NCI-H146 treated with DMSO at 0.1 percent for 48 hours (cell line): Measurements from ENCODE around the gene NFIB.

Source experiments
- DNase-seq: peaks from one replicate; lab custom pipeline; 2025; ENCODE audit not compliant: unreplicated experiment; lab: John Stamatoyannopoulos, UW

Gene NFIB

DNA sequence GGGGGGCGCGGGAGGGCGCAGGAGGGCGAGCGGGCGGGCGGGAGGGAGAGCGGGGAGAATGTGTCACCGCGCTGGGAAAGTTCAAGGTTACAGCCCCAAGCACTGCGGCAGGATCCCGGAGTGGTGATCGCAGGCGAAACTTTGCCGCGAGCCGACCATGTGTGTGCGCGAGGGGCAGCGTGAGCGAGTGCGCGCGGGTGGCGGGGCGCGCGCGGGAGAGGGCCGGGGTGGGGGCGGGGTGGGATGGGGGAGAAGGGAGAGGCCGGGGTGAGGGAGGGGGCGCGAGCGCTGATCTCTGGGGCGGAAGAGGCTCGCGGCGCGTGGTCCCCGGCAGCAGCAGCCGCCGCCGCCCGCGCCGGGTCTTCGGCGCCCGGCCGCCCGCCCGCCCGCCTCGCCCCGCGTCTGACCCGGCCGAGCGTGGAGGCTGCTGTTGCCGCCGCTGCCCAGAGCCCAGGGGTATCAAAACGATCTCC is at the start of gene NFIB:
NFIB (minus strand) TSS at position 191 of the 473 bp plus-strand sequence. CDS start 630 bp downstream, outside the sequence.
- peak; percentile 55 for DNase-seq

DNA sequence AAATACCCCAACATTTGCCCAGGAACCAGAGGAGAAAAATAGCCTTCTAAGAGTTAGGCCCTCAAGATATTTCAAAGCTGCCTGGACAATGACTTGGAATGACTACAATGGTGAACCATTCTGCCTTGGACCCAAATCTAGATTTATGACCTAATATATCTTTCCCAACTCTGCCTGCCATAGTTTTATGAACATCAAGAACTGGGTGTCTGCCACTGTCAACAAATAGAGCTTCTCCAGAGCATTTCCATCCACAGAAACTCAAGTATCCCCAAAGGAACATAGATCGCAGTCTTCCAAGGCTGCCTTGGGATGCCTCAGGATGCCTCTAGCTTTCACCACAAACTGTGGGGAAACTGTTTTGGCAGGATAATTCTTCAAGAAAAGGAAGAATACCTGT is 48.2 kb upstream of the NFIB start:
- DNase-seq, result no peak

DNA sequence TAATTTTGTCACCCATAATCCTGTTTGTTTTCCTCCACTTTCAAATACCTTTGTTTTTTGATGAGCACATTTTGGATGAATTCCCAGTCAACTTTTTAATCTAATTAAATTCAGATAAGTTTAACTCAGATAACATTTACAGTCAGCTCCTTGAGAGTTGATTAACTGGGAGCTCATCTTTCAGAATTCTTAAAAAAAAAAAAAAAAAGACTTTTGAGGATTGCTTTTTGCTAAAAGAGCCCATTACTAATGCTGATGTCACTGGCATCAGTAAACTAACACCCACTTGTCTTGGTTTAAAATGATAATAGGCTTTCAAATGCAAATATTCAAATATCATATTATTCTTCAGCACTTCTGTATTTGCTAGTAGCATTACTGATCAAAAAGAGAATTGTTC is 47.1 kb upstream of the NFIB start:
- no peak for DNase-seq

DNA sequence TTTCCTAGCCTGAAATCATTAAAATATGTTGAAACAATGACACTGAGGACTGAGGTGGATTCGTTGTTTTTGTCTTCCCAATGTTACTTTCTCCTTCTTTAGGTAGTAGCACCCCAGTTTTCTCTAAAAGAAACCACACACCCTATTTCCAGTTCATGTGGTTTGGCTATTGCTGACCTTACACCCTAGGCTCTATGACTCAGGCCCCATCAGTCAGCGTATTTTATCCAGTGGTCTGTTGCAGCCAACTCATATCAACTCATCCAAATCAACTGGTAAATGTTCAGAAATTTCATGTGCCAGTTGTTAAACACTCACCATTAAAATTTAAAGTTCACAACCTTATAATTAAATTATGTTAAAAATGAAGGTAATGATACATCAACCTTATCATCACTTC is 44.6 kb upstream of the NFIB start:
- DNase-seq, result no peak

DNA sequence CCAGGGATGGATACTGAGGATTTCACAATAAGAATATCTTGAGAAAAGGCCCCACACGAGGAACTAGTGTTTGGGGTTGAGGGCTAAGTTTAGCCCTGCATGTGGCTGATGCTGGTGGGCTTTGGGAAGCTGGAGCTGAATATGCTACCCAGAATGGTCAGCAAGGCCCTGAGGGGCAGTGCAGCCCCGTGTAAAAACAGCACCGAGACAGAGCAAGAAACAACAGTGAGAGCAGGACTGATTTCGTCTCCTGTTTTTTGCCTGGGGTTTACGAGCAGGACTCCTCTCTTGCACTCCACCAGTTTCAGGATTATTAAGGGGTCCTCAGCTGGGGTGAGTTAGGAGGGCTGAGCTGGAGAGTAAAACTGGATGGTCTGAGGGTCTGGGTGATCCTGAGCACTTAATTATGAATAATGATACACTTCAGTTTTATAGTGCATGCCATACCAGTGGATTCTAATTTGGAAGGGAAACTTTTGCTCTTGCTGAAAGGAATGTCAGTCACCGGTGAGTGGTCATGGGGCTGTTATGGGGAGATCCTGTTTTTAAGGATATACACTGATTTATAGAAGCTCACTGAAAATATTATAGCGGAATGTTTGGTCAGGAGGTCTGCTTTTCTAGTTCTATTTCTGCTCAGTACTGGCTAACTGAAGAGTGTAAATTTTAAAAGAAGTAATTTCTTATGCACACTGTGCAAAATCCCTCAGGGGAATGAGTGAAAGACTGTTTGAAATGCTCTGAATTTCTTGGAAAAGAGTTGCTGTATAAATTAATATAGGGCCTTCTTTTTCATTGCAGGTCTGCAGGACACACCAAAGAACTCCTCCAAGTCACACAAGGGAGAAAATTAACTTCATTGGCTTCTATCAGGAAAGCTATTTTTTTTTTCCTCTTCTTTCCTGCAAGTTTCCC is 42.7 kb upstream of the NFIB start:
- DNase-seq, result no peak

DNA sequence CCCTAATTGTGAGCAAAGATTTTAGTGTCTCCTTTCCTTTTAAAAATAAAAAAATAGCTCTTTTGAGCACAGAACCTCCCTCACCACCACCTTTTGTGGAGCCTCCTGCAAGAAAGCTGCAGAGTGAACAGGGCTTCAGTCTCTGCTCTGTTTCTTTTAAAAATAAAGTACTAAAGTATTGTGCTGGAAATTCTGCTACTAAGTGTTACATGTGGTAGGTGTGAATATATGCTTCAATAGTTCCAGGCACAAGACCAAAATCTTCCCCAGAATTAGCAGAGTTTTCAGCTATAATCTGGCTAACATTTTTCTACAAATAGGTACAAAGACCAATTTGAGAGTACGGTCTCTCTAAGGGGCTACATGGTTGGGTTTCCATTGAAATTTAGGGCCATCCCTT is 40.3 kb upstream of the NFIB start:
- DNase-seq, result no peak

DNA sequence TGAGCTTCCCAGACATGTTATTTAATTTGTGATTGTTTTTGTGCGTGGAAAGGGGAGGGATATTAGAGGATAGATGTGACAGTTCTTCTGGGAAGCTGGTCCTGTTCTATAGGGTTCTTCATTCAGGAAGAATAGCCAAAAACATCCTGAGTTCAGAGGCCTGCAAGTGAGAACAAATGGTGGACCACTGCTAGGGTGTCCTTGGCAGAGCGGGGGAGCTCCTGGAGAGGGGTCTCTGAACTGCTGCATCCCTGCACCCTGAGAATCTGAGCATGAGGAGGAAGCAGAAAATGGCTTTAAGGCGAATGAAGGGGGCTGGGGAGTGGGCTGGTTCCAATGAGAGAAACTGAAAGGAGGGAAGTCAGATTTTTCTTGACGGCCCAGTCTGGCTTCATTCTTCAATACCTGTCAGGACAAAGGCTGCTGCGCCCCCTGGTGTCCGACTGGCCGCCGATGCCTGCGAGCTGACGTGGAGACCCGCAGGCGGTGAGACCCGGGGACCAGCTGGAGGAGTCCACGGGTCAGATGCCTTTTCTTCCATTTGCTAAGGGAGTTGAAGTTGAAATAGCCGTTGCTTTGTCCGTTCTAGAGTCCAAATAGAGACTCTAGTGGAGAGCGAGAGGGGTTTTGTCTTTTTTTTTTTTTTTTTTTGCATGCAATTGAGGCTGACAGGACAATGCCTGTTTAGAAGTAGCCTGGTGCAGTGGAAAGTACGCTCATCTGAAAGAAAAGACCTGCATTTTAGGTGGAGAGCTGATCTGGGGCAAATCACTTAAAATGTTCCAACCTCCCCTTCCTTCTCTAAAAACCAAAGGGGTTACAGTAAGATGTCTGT is 39.5 kb upstream of the NFIB start:
- DNase-seq, result peak; percentile 84

DNA sequence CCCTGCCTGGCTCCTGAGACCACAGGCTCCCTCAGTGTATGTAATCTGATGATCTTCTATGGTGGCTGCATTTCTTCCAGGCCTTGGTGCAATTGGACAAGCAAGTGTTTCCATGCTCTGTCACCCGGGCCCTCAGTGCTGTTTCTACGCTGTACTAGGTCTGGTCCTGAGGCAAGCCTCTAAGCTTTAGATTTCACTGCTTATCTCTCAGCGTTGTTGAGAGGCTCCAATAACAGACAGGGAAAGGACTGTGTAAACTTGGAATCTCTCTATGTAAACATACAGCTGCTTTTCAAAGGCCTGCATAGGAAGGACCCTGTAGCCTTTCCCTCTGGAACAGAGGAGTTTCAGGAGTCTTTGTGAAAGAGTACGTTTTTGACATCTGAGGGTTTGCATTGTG is 38.6 kb upstream of the NFIB start:
- DNase-seq, result peak; percentile 89

DNA sequence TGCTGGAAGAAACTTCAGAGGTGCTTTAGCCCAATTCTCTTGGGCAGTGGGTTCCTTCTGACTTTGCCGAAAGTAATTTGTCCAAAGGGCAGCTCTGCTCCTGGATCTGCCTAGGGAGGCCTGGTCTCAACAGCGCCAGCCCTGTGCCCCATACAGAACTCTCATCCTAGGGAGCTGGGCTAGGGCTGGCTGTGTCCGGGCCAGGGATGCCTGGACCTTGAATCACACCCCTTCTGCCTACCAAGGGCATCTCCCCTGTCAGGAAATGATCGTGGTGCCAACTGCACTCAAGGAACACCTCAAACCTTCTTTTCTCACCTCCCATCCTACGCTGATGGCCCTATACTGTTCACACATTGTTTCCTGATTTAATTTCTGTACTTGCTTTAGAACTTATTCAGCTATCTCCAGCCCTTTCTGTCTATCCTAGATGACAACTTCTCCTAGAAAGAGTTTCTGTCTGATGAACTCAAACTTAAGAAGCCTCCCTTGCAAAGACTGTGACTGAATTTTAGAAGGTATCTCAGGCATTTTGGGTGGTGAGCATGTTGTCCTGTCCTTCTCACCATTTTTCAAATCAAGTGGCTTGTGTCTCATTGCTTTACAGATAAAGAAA is 37.4 kb upstream of the NFIB start:
- no peak for DNase-seq

DNA sequence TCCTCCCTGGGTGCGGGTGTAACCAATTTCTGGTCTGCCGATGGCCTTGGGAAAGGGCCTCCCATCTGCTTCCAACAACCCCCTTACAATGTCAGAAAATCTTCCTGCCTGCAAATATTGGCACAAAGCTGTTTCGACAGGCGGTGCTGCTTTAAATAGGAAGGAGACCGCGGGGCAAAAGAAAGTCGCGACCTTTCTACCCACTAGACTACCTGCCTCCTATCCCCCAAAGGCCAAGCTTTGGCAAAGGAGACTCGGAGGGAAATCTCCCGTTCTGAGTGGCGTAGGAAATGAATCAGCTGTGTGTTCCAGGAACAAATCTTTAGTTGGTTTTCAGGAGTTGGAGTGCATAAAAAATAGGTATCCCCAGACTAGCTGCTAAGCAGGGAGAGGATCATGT is 36.8 kb upstream of the NFIB start:
- DNase-seq, result no peak

DNA sequence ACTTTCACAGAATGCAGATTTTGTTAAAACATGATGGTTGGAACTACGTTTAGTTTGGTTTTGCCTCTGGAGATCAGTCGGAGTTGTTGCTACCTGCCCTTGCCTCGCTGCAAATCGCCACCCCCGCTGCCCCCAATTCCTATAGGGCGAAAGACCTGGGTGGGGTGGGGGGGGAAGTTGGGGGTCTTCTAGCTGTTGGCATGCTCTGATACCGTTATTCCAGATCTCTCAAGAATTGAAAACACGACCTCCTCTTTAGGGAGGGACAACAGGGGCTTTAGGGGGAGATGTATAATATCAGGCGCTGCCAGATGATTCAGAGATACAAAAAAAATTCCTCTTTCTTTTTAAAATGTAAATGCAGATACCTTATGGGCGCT is 36.4 kb upstream of the NFIB start:
- no peak for DNase-seq

DNA sequence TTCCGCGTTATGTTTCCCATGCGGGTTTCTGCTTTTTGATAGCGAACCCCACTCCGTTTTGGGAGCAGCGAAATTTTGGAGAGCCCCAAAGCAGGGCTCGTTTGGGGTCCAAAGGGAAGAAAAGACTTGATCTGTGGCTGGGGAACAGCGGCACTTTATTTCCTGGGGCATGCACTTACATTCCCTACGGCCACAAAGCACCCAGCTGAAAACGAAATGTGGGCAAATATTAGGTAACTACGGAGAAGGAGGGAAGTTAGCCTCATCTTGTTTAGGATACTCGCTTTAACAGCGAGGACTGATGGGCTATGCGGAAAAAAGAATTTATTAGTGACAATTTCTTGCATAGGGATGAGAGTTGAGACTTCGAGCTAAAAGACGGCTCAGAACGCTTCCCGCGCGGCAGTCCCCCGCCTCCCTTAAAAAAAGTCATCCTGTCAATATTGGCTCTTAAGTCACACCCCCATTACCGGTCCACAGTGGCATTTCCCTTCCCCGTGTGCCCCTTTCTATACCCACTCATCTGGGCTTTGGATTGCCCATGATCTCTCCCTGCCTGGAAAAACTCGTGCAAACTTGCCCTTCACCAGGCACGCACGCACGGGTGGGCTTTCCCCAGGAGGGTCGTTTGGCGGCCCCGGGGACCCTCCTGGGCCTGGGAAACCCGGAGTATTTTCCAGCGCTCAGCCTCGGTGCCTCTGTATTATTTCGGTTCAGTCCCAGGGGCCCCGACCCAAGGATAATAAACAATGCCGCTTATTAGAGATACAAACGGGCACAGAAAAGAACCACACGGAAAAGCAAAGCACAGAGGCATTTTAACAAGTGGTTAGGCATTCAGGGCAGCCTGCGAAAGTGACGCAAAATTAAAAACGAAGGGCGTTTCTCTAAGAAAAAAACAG is 35.8 kb upstream of the NFIB start:
- no peak for DNase-seq

DNA sequence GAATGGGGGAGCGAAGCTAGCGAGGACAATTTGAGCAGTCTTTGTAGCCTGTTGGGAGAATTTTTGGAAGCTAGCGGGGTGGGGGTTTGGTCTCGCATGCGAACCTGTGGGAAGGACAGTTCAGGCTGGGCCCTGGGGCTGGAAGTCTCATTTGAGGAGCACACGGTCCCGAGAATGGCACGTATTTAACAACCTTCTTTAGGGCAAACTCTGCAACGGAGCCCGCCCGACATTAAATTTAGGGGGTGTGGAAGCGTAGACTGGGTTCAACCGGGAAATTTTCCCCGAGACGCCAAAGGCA is 35.2 kb upstream of the NFIB start:
- DNase-seq, result no peak

DNA sequence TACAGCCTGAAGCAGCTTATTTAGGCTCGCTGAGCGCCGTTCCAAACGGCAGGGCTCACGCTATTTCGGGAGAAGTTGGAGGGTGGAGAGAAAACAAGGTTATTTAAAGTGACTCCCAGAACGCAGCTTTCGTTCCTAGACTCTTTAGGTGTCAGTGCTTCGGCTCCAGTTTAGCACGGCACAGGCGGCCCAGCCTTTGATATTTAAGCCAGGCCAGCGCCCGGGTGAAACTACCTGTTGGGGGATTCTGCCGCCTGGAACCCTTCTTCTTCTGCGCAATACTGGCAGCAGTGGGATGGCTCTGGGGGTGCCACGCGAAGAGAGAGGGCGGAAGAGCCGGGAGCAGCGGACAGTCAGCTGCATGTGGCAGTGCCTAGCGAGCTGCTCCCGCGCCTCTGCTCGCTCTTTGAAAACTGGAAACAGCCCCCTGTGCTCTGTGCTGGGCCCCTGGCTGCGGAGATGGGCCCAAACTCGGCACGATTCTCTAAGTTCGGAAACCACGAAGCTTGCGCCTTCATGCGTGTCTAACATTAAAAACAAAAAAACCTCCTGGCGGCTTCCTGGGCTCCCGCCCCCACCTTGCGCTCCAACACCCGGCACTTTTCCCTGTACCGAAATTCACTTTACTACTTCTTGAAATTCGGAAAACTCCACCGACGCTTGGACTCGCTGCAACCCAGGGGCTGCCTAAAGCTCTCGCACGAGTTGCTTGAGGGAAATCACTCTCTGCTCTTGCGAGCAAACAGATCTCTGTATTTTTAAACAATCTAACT is 34.6 kb upstream of the NFIB start:
- no peak for DNase-seq

DNA sequence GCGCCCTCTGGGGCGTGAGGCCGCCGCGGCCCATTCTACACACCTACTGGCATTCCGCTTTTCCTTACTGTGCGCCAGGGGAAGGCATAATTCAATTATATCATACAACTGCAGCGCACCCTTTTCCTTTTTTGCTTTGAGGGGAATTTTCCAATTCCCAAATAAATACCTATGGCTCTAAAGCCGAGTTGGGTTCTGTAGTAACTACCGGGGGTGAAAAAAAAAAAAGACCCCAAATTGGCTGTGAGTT is 34.1 kb upstream of the NFIB start:
- no peak for DNase-seq

DNA sequence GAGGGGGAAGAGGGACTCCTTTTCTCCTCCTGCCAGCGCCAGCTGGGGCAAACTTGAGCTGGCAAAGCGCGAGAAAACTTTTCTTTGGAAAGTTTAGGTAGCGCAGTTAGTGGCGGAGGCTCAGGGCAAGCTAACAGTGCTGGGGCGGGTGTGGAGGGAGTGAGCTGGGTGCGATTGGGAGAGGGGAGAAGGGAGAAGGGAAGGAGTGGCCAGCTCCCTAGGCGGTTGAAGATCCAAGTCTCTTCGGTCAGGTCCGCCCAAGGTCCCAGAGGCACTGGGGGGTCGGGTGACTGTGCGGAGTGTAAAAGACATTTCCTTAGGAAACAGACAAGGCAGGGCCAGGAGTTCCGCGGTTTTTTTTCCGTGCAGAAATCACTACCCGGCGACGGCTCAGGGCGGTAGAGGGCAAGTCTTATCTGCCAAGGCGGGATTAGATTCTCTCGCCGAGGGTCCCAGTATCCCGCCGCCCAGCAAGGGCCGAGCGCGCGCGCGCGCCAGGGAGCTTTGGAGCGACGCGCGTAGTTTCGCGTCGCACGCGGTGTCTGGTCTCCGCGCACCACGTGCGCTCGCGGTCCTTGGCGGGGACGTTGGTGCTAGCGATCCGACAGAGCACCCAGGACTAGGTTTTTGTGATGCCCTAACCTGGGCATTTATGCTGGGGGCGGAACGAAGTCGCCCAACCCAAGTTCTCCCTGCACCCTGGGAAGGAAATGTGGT is 33.6 kb upstream of the NFIB start:
- DNase-seq, result no peak

DNA sequence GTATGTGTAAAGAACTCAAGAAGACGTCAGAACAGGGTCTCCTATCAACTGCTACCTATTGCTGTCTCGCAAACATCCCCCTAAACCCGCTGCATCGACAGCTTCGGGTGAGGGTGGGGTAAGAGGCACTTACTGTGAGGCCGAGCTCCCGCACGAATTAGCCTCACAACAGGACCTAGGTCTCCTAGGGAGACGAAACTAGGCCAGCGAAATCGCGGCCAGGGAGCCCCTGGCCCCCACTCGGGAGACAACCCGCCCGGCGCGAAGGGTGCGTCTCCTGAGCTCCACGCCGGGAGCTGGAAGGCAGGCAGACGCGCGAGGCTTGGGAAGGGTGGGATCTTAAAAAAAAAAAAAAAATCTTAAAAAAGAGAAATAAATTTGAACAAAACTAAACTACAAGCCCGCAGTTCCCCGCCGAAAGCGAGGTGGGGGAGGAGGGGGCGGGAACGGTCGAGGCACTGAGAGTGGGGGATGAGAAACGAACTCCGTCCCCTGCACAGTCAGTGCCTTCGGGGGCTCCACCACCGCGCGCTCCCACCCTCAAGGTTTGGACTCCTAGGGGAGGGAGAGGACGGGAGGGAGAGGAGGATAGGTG is 33.0 kb upstream of the NFIB start:
- no peak for DNase-seq

DNA sequence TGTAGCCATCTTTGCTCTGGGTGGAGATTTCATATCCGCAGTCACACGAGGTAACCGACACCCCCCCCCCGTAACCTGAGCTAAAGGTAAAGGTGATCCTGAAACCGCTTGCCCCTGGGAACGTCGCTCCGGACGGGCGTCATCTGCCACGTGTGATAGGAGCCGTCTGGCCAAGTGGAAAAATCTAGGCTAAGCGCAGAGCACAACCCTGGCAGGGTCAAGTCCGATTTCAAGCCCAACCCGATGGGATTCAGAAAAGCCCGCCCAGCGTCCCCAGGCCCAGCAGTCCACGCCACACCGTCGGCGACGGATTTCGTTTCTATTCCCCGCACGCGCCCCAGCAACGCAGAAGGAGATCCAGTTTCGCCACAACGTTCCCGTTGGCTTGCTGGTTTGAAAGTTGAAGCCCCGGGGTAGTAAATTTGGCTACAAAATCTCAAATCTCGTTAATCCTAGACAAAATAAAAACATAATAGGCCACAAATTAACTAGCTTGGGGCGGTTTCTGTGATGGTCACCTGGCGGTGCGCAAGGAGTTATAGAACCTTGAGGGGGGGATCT is 32.4 kb upstream of the NFIB start:
- DNase-seq, result no peak
